Activated CD8-positive, alpha-beta T cell treated with anti-CD3 and anti-CD28 coated beads for 36 hours (primary cell): ENCODE results near the gene LIPC. TPM values are rescaled to one million over a fixed set of nuclear protein-coding genes. Genes with fewer than 3 reads are reported as not detected.
A peak's percentile ranks its signal among the peaks of the same experiment; 100 is the strongest.

Experiments
- ATAC-seq: fragments of 200-7000 bp; cut with Tn5 transposase; one replicate; pipeline ENCODE4 v1.10.0; 2021; ENCODE audit warnings: mild to moderate bottlenecking, moderate library complexity
- CTCF ChIA-PET: fragments of 350-600 bp; sonication (Branson Sonifier 250); formaldehyde crosslinking; loops from one replicate; lab custom pipeline; 2021; ENCODE audit warnings: antibody characterized with exemption; lab: Charles Lee
- POLR2A ChIA-PET: fragments of 350-600 bp; sonication (Branson Sonifier 250); formaldehyde crosslinking; loops from one replicate; lab custom pipeline; 2021; ENCODE audit warnings: antibody characterized with exemption; lab: Charles Lee
- DNase-seq: peaks from one replicate; pipeline ENCODE4 v3.0.0-alpha.2; 2020
- H3K27ac Mint-ChIP-seq: one replicate; pipeline ENCODE4 v1.8.0; 2021; ENCODE audit warnings: mild to moderate bottlenecking, mixed read lengths
- H3K27me3 Mint-ChIP-seq: one replicate; pipeline ENCODE4 v1.8.0; 2021; ENCODE audit warnings: mixed read lengths
- H3K36me3 Mint-ChIP-seq: one replicate; pipeline ENCODE4 v1.8.0; 2021; ENCODE audit warnings: low read depth, mixed read lengths
- H3K4me1 Mint-ChIP-seq: one replicate; pipeline ENCODE4 v1.8.0; 2021; ENCODE audit warnings: low read depth, mixed read lengths
- H3K4me3 Mint-ChIP-seq: one replicate; pipeline ENCODE4 v1.8.0; 2021; ENCODE audit warnings: mild to moderate bottlenecking, moderate library complexity, mixed read lengths
- H3K9me3 Mint-ChIP-seq: one replicate; pipeline ENCODE4 v1.8.0; 2021; ENCODE audit warnings: mixed read lengths
- intact Hi-C: fragments of 100-400 bp; cut with micrococcal nuclease; formaldehyde crosslinking; loops from one replicate; pipeline ENCODE4 v1.10.0; 2022
- total RNA-seq, 2 experiments: library from RNA; stranded (reverse); gene quantifications; one replicate each; pipeline ENCODE4 v1.2.3, GENCODE V29; 2021
- TF ChIP-seq, protein P1 (sequence below): fragments of 200-600 bp; IDR thresholded peaks from one replicate; pipeline ENCODE4 v1.8.0; 2022; ENCODE audit warnings: antibody characterized with exemption, mild to moderate bottlenecking

The LIPC gene
- 1 to 10 TPM; 1.0 to 1.2 TPM for total RNA-seq

DNA sequence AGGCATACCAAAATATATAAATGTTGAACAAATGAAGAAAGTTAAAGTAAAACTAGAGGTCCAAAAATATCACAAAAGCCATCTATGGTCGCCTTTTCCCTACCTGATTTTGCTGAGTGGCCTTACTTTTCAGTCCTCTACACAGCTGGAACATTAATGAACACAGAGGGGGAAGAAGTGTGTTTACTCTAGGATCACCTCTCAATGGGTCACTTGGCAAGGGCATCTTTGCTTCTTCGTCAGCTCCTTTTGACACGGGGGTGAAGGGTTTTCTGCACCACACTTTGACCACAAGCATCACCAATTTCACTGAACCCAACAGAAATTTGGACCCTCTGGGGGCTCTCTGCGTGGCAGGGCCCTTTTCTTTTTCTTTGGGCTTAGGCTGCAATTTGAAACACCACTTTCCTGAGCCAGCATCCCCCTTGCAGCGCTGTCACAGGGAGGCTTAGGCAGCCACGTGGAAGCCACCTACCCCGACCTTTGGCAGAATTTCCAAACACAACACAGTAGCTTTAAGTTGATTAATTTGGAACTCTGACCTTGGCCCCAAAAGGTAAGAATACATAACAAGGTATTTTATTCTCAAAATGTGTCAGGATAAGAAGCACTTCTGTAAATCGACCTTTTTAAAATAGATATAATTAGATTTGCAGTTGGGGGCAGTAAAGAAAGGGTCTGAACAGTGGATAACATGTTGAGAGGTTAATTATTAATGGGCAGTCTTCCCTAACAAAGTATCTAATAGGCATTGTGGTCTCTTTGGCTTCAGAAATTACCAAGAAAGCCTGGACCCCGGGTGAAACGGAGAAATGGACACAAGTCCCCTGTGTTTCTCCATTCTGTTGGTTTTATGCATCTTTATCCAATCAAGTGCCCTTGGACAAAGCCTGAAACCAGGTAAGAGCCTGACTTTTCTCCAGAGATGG is at the start of gene LIPC:
Gene LIPC, plus strand, starts transcription at position 771 of the 929 bp plus-strand sequence. Its CDS starts 42 bp downstream, at position 813.
- ChIA-PET POLR2A (no interaction called here), CTCF (no interaction called here)
- H3K9me3 Mint-ChIP-seq: no peaks in the 10 kb centered on the region
- TF ChIP-seq, protein P1, sequence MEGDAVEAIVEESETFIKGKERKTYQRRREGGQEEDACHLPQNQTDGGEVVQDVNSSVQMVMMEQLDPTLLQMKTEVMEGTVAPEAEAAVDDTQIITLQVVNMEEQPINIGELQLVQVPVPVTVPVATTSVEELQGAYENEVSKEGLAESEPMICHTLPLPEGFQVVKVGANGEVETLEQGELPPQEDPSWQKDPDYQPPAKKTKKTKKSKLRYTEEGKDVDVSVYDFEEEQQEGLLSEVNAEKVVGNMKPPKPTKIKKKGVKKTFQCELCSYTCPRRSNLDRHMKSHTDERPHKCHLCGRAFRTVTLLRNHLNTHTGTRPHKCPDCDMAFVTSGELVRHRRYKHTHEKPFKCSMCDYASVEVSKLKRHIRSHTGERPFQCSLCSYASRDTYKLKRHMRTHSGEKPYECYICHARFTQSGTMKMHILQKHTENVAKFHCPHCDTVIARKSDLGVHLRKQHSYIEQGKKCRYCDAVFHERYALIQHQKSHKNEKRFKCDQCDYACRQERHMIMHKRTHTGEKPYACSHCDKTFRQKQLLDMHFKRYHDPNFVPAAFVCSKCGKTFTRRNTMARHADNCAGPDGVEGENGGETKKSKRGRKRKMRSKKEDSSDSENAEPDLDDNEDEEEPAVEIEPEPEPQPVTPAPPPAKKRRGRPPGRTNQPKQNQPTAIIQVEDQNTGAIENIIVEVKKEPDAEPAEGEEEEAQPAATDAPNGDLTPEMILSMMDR: no peak
- ATAC-seq (no peak), DNase-seq (no peak)
- H3K4me1 Mint-ChIP-seq: no peaks in the 10 kb centered on the region
- no peaks in the 10 kb centered on the region for H3K36me3 Mint-ChIP-seq
- H3K27me3 Mint-ChIP-seq: no peaks in the 10 kb centered on the region
- H3K27ac Mint-ChIP-seq: no peak within 1 kb of the TSS
- no peak within 1 kb of the TSS for H3K4me3 Mint-ChIP-seq
- intact Hi-C loops: no loop called here

DNA sequence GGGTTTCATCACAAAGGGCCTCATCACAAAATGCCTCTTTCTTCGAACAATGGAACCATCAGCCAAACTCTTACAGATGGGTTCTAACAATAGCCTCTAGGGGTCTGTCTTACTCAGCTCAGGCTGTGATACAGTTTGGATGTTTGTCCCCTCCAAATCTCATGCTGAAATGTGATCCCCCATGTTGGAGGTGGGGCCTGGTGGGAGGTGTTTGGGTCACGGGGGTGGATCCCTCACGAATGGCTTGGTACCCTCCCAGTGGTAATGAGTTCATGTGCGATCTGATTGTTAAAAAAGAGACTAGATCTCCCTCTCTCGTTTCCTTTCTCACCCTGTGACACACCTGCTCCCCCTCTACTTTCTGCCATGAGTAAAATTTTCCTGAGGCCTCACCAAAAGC is 47.9 kb upstream of the LIPC start:
- Mint-ChIP-seq H3K27ac (peak overlapping the region; percentile 84), H3K27me3 (no peaks in the 10 kb centered on the region), H3K9me3 (peaks cover 5% of the 10 kb centered on the region), H3K4me3 (no peak overlapping the region), H3K36me3 (no peaks in the 10 kb centered on the region), H3K4me1 (peaks cover 17% of the 10 kb centered on the region)
- ChIA-PET POLR2A (no interaction called here), CTCF (interaction anchor here (0.7 to 1.5 kb wide), 4 partner anchors 23 to 387 kb away, joined by 3 to 4 read pairs (median 3); no protein-coding TSS in a partner anchor)
- intact Hi-C loops: no loop called here
- TF ChIP-seq, protein P1: no peak
- peak; percentile 79 for DNase-seq
- peak; percentile 99 for ATAC-seq

DNA sequence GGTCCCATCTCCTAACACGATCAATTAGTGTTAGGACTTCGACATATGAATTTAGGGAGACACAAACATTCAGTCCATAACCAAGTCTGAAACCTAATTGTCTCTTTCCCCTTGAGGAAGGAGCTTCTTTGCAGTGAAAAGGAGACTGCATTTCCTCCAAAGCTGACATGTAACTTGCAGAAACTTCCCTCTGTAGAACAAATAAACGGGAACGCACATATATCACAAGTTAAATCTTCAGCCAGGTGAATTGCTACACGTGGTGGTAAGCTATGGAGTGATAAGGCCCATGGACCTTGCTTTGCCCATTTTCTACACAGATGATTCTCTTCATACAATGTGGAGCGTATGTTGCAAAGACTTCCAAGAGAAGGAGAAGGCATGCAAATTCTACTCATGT is 47.1 kb upstream of the LIPC start:
- no peak for DNase-seq
- no peak for ATAC-seq
- H3K4me1 Mint-ChIP-seq: peaks cover 17% of the 10 kb centered on the region
- H3K9me3 Mint-ChIP-seq: peaks cover 5% of the 10 kb centered on the region
- peak overlapping the region; percentile 84 for H3K27ac Mint-ChIP-seq
- TF ChIP-seq, protein P1: no peak
- no peaks in the 10 kb centered on the region for H3K36me3 Mint-ChIP-seq
- H3K27me3 Mint-ChIP-seq: no peaks in the 10 kb centered on the region
- ChIA-PET POLR2A (interaction anchor here (1.2 kb wide), 1 partner anchor 14 kb away, joined by 4 read pairs; no protein-coding TSS in a partner anchor), CTCF (interaction anchor here (0.9 to 1.5 kb wide), 2 partner anchors 24 to 133 kb away, joined by 3 read pairs; no protein-coding TSS in a partner anchor)
- intact Hi-C loops: no loop called here
- H3K4me3 Mint-ChIP-seq: no peak overlapping the region

DNA sequence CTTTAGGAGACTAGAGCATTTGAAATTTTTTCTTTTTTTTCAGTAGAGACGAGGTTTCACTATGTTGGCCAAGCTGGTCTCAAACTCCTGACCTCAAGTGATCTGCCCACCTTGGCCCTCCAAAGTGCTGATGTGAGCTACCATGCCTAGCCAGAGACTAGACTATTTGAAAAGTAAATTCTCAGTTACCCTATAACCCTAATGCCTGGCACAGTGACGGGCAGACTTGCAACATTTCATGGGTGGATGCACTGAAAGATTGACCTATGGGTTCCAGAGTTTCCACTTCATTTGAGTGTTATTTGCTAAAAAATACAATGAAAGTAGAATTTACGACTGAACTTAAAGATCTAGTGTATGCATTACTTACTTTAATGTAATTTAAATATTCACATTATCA is 45.7 kb upstream of the LIPC start:
- H3K27me3 Mint-ChIP-seq: no peaks in the 10 kb centered on the region
- no peaks in the 10 kb centered on the region for H3K36me3 Mint-ChIP-seq
- H3K4me3 Mint-ChIP-seq: no peak overlapping the region
- CTCF ChIA-PET: interaction anchor here (1.6 kb wide), 1 partner anchor 10 kb away, joined by 6 read pairs; no protein-coding TSS in a partner anchor
- POLR2A ChIA-PET: no interaction called here
- H3K27ac Mint-ChIP-seq: no peak overlapping the region
- ATAC-seq (no peak), DNase-seq (no peak)
- intact Hi-C loops: no loop called here
- peaks cover 17% of the 10 kb centered on the region for H3K4me1 Mint-ChIP-seq
- TF ChIP-seq, protein P1: no peak
- peaks cover 5% of the 10 kb centered on the region for H3K9me3 Mint-ChIP-seq

DNA sequence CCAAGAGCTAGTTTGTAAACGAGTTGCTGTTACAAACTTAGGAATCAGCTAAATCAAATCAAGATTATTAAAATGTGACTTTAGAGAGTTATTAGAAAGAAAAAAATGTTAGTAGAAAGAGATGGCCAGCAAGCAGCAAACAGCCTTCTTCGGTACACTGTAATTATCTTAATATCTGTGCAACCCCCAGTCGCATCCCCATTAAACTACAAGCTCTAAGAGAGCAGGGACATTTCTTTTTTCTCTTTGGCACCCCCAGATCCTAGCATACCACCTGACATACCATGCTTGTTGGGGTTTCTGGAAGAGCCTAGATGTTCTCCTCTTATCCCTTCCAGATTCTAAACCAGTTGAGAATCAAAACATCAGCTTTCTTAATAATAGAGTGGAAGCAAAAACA is 45.1 kb upstream of the LIPC start:
- H3K36me3 Mint-ChIP-seq: no peaks in the 10 kb centered on the region
- no peak overlapping the region for H3K27ac Mint-ChIP-seq
- H3K9me3 Mint-ChIP-seq: peaks cover 5% of the 10 kb centered on the region
- peaks cover 17% of the 10 kb centered on the region for H3K4me1 Mint-ChIP-seq
- intact Hi-C loops: no loop called here
- H3K27me3 Mint-ChIP-seq: no peaks in the 10 kb centered on the region
- H3K4me3 Mint-ChIP-seq: no peak overlapping the region
- ChIA-PET CTCF (interaction anchor here (1.6 kb wide), 1 partner anchor 10 kb away, joined by 6 read pairs; no protein-coding TSS in a partner anchor), POLR2A (no interaction called here)
- DNase-seq (no peak), ATAC-seq (no peak)
- TF ChIP-seq, protein P1: no peak
